Lung (tissue), 12 donors: Measurements from ENCODE around the gene C19orf85. TPM values are rescaled to one million over a fixed set of nuclear protein-coding genes. Genes with fewer than 3 reads are reported as not detected.

Experiments
- ATAC-seq: fragments of 200-7000 bp; cut with Tn5 transposase; one replicate; pipeline ENCODE4 v1.9.1; 2020; ENCODE audit warnings: moderate number of reproducible peaks; ENCODE audit not compliant: insufficient read depth, low FRiP score
- DNase-seq, 3 donors: peaks; one replicate each; pipeline ENCODE4 v3.0.0-alpha.2; 2013 to 2017
- H3K27ac ChIP-seq, 2 donors: one replicate each; pipeline ENCODE4 v1.5.1; 2013; ENCODE audit warnings: mild to moderate bottlenecking in 2 of 2, moderate library complexity in 2 of 2, control low read depth in 1 of 2, inconsistent platforms in 1 of 2, low read depth in 1 of 2, low read length in 1 of 2
- H3K27me3 ChIP-seq, 3 donors: one replicate each; pipeline ENCODE4 v1.5.1; 2013; ENCODE audit warnings: low read length in 2 of 3; ENCODE audit not compliant: control insufficient read depth in 3 of 3, insufficient read depth in 3 of 3
- H3K36me3 ChIP-seq, 4 donors: one replicate each; pipeline ENCODE4 v1.5.1; 2013; ENCODE audit warnings: low read length in 4 of 4, mild to moderate bottlenecking in 1 of 4, moderate library complexity in 1 of 4; ENCODE audit not compliant: control insufficient read depth in 4 of 4, insufficient read depth in 4 of 4
- H3K4me1 ChIP-seq, 5 donors: one replicate each; pipeline ENCODE4 v1.5.1; 2013; ENCODE audit warnings: low read length in 5 of 5, mild to moderate bottlenecking in 2 of 5, moderate library complexity in 1 of 5; ENCODE audit not compliant: control insufficient read depth in 5 of 5, insufficient read depth in 5 of 5
- H3K4me3 ChIP-seq: one replicate; pipeline ENCODE4 v1.5.1; 2013; ENCODE audit warnings: mild to moderate bottlenecking, control low read depth, moderate library complexity
- H3K9ac ChIP-seq, 2 donors: one replicate each; pipeline ENCODE4 v1.5.1; 2013; ENCODE audit warnings: low read length in 2 of 2, control low read depth in 1 of 2; ENCODE audit not compliant: insufficient read depth in 1 of 2
- H3K9me3 ChIP-seq, 4 donors: one replicate each; pipeline ENCODE4 v1.5.1; 2013; ENCODE audit warnings: low read length in 3 of 4, mild to moderate bottlenecking in 1 of 4, moderate library complexity in 1 of 4; ENCODE audit not compliant: control insufficient read depth in 4 of 4, insufficient read depth in 3 of 4
- CTCF ChIP-seq: IDR thresholded peaks from 2 replicates; pipeline ENCODE4 v1.5.1; 2012; ENCODE audit warnings: mild to moderate bottlenecking; ENCODE audit errors: control extremely low read depth, extremely low read depth
- WGBS, 2 donors: extraction: QIAGEN DNeasy Blood & Tissue Kit; methylation state at CpG; one replicate each; pipeline ENCODE4 v1.1.7; 2013; 5-methylcytosine and 5-hydroxymethylcytosine counted together
- polyA plus RNA-seq, 2 donors: library from polyadenylated mRNA; stranded (reverse); fragments of 200-250 nt; gene quantifications; one replicate each; pipeline ENCODE4 v1.2.1, GENCODE V29; 2013
- total RNA-seq, 2 donors: library from RNA; depleted of rRNA in 1 of 2; stranded (reverse); fragments of >200 nt in 1 of 2; gene quantifications; one replicate each; pipeline ENCODE4 v1.2.1, GENCODE V29; 2014 to 2021
- donor health status: control.
- donor health status: control.
- donor health status: Bipolar disorder and iron deficiency.
- donor health status: healthy.
- donor health status: DM: yes; HTN: yes; CAD: no.

The C19orf85 gene
- total and polyA plus RNA-seq, 4 donors = not detected

DNA sequence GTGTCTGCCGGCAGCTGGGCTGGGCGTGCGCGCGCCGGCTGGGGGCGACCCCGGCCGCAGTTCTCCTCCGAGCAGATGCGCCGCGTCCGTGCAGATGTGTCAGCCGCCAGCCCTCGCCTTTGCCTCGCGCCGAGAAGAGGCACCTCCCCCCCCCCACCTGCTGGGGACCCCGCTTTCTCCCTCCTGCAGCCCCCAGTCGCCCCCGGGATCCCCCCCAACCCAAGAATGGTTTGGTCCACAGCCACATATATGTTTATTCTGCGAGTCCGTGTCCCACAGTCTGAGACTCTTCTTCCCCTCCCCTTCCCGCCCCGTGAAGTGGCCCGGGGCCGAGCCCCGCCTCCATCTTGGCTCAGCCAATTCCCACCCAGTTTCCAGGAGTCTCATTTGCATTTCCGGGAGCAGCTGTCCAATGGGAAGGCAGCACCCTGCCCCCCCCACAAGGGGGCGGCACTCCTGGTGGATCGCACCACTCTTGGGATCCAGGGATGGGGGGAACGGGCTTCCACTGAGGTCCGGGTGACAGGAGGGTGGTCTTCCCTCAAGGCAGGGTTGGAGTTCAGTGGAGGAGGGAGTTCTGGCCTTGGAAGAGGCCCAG, 11.7 kb downstream of the C19orf85 start:
- ATAC-seq (peak; percentile 25), DNase-seq (peak; percentile 91 to 93 (median 93))
- Histone ChIP-seq H3K9ac (no peak overlapping the region), H3K27ac (no peak overlapping the region), H3K4me1 (peaks cover 0 to 6% (median 5%) of the 10 kb centered on the region in 5 donors), H3K36me3 (peaks cover 0 to 19% (median 0%) of the 10 kb centered on the region in 4 donors), H3K27me3 (peaks cover 7 to 35% (median 11%) of the 10 kb centered on the region in 3 donors), H3K9me3 (no peaks in the 10 kb centered on the region), H3K4me3 (no peak overlapping the region)
- TF ChIP-seq CTCF = no peak
- WGBS, 2 donors = 18 to 20% methylated on average over 24 to 34 of the region's 34 CpGs

- H3K4me3 ChIP-seq = no peak overlapping the region
- ATAC-seq (no peak), DNase-seq (peak in 2 of 3 donors; percentile 16 to 38)
- peaks cover 0 to 19% (median 0%) of the 10 kb centered on the region in 4 donors for H3K36me3 ChIP-seq
- H3K9ac ChIP-seq = no peak overlapping the region
- H3K4me1 ChIP-seq = peaks cover 0 to 6% (median 5%) of the 10 kb centered on the region in 5 donors
- H3K9me3 ChIP-seq = no peaks in the 10 kb centered on the region
- no peak overlapping the region for H3K27ac ChIP-seq
- no peak for TF ChIP-seq CTCF
- H3K27me3 ChIP-seq = peaks cover 7 to 42% (median 11%) of the 10 kb centered on the region in 3 donors
- 3 to 4% methylated on average over 43 to 57 of the region's 57 CpGs for WGBS, 2 donors
These were observed 12.4 kb downstream of the C19orf85 start for GRCh38 chr19:55451965-55452748.

DNA sequence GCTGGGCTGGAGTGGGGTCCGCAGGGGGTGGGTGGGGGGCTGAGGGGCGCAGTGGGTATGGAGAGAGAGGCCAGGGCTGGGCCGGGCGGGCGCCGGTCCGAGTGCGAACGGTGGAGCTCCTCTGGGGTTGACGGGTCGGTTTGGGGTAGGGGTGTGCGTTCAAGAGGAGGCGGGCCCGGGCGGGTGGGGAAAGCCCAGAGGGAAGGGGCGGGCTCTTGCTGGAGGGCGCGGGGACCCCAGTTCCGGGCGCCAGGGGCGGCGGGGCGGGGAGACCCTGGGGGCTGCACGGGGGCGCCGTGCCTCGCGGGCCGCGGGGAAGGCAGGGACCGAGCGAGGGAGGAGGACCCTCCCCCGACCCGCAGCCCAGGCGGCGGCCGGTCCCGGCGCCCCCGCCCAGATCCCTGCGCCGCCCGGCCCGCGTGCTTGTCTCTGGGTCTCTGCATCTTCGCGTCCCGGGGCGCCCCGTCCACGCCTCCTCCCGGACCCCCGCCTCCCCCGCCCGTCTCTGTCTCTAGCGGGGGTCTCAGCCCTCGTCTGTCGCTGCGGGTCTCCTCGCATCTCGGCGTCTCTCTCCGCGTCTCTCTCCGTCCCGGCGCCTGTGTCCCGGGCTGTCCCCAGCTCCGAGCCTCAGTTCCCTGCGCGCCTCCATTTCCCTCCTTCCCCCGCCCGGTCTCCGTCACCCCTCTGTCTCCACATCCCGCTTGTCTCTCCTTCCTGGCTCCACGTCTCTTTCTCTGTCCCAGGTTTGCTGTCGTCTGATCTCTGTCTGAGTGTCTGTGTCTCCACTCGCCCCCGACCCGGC, 13.2 kb downstream of the C19orf85 start:
- ATAC-seq = no peak
- no peak for DNase-seq
- Histone ChIP-seq H3K4me3 (no peak overlapping the region), H3K4me1 (peaks cover 0 to 6% (median 5%) of the 10 kb centered on the region in 5 donors), H3K9ac (no peak overlapping the region), H3K36me3 (peaks cover 0 to 16% (median 0%) of the 10 kb centered on the region in 4 donors), H3K27me3 (peaks cover 7 to 47% (median 16%) of the 10 kb centered on the region in 3 donors), H3K9me3 (no peaks in the 10 kb centered on the region), H3K27ac (no peak overlapping the region)
- 2% methylated on average over 28 to 79 of the region's 80 CpGs for WGBS, 2 donors
- TF ChIP-seq CTCF = no peak
